IMR-90 (cell line): ENCODE measurements around the gene UBE2V1. TPM values are rescaled to one million over a fixed set of nuclear protein-coding genes. Genes with fewer than 3 reads are reported as not detected.

Experiments
- ATAC-seq: fragments of 200-7000 bp; cut with Tn5 transposase; 2 replicates; pipeline ENCODE4 v1.9.1; 2020; ENCODE audit warnings: low read depth, mild to moderate bottlenecking, moderate library complexity
- BruUV-seq: library from RNA; stranded (reverse); fragments of 400-500 nt; replicated peaks from 2 replicates; lab custom pipeline; 2021; lab: Mats Ljungman, UMichigan
- CTCF ChIA-PET: fragments of 300-600 bp; formaldehyde crosslinking; extraction: SDS; loops from one replicate; lab custom pipeline; 2021; ENCODE audit warnings: antibody characterized with exemption; lab: Yijun Ruan, JAX
- POLR2A ChIA-PET: fragments of 300-600 bp; sonication (Branson Sonifier 250); formaldehyde crosslinking; loops from one replicate; lab custom pipeline; 2022; ENCODE audit warnings: antibody characterized with exemption; ENCODE audit not compliant: unreplicated experiment; lab: Charles Lee
- DNase-seq: peaks from one replicate; pipeline ENCODE4 v3.0.0; 2013
- H2AFZ ChIP-seq: replicated peaks from 2 replicates; pipeline ENCODE3; 2013; ENCODE audit warnings: low read length, mild to moderate bottlenecking; ENCODE audit not compliant: poor library complexity
- H2AK5ac ChIP-seq: 2 replicates; pipeline ENCODE4 v1.6.1; 2013; ENCODE audit warnings: low read depth, low read length, inconsistent platforms
- H2AK9ac ChIP-seq: replicated peaks from 2 replicates; pipeline ENCODE3; 2013; ENCODE audit warnings: mild to moderate bottlenecking, low read depth, low read length, moderate library complexity; ENCODE audit not compliant: poor library complexity
- H2BK120ac ChIP-seq: 2 replicates; pipeline ENCODE4 v1.6.1; 2013; ENCODE audit warnings: low read depth, low read length, inconsistent platforms
- H2BK15ac ChIP-seq: 3 replicates; pipeline ENCODE4 v1.6.1; 2013; ENCODE audit warnings: low read depth, low read length, inconsistent platforms
- H2BK20ac ChIP-seq: 2 replicates; pipeline ENCODE4 v1.6.1; 2013; ENCODE audit warnings: low read depth, mild to moderate bottlenecking, inconsistent platforms, low read length, moderate library complexity
- H2BK5ac ChIP-seq: 2 replicates; pipeline ENCODE4 v1.6.1; 2013; ENCODE audit warnings: mild to moderate bottlenecking, low read depth, low read length, inconsistent platforms; ENCODE audit not compliant: poor library complexity, severe bottlenecking
- H3K14ac ChIP-seq: replicated peaks from 2 replicates; pipeline ENCODE4 v1.6.1; 2013; ENCODE audit warnings: low read depth, low read length, inconsistent platforms
- H3K18ac ChIP-seq: 2 replicates; pipeline ENCODE4 v1.6.1; 2013; ENCODE audit warnings: low read depth, low read length, control low read depth
- H3K23ac ChIP-seq: 2 replicates; pipeline ENCODE4 v1.6.1; 2013; ENCODE audit warnings: low read depth, low read length, inconsistent platforms
- H3K27ac ChIP-seq: 2 replicates; pipeline ENCODE4 v1.5.1; 2013; ENCODE audit warnings: mild to moderate bottlenecking, control low read depth, low read length; ENCODE audit not compliant: insufficient read depth
- H3K27me3 ChIP-seq: 2 replicates; pipeline ENCODE4 v1.6.1; 2013; ENCODE audit warnings: low read length; ENCODE audit not compliant: control insufficient read depth, insufficient read depth
- H3K36me3 ChIP-seq: 2 replicates; pipeline ENCODE4 v1.6.1; 2013; ENCODE audit warnings: low read length, mixed read lengths; ENCODE audit not compliant: control insufficient read depth, insufficient read depth
- H3K4ac ChIP-seq: 2 replicates; pipeline ENCODE4 v1.6.1; 2013; ENCODE audit warnings: low read depth, low read length, inconsistent platforms
- H3K4me1 ChIP-seq: 2 replicates; pipeline ENCODE4 v1.6.1; 2013; ENCODE audit warnings: low read length, mixed read lengths; ENCODE audit not compliant: control insufficient read depth, insufficient read depth
- H3K4me2 ChIP-seq: 2 replicates; pipeline ENCODE4 v1.6.1; 2013; ENCODE audit warnings: low read depth, mild to moderate bottlenecking, control low read depth, low read length, moderate library complexity
- H3K4me3 ChIP-seq: 2 replicates; pipeline ENCODE4 v1.5.1; 2013; ENCODE audit warnings: low read depth, mild to moderate bottlenecking, control low read depth, low read length, moderate library complexity; ENCODE audit not compliant: insufficient read depth
- H3K56ac ChIP-seq: 2 replicates; pipeline ENCODE4 v1.6.1; 2013; ENCODE audit warnings: low read length, inconsistent platforms; ENCODE audit not compliant: insufficient read depth; ENCODE audit errors: extremely low read depth
- H3K79me1 ChIP-seq, 2 experiments: 2 replicates each; pipeline ENCODE4 v1.6.1; 2013; ENCODE audit warnings: low read length in 2 of 2, inconsistent platforms in 1 of 2, low read depth in 1 of 2
- H3K9ac ChIP-seq: 2 replicates; pipeline ENCODE4 v1.6.1; 2013; ENCODE audit warnings: low read depth, low read length, control low read depth
- H3K9me1 ChIP-seq: 2 replicates; pipeline ENCODE4 v1.6.1; 2013; ENCODE audit warnings: low read length, inconsistent platforms; ENCODE audit not compliant: insufficient read depth
- H3K9me3 ChIP-seq: 2 replicates; pipeline ENCODE4 v1.6.1; 2013; ENCODE audit warnings: low read length; ENCODE audit not compliant: control insufficient read depth, insufficient read depth
- H4K20me1 ChIP-seq: 2 replicates; pipeline ENCODE4 v1.6.1; 2013; ENCODE audit warnings: low read length, inconsistent platforms; ENCODE audit not compliant: insufficient read depth
- H4K5ac ChIP-seq: 2 replicates; pipeline ENCODE4 v1.6.1; 2013; ENCODE audit warnings: mild to moderate bottlenecking, low read depth, low read length, control low read depth
- H4K8ac ChIP-seq, 2 experiments: 2 replicates each; pipeline ENCODE4 v1.6.1; 2013; ENCODE audit warnings: low read depth in 2 of 2, low read length in 2 of 2, control low read depth in 1 of 2, inconsistent platforms in 1 of 2
- H4K91ac ChIP-seq: 2 replicates; pipeline ENCODE4 v1.6.1; 2013; ENCODE audit warnings: low read depth, low read length, inconsistent platforms; ENCODE audit not compliant: insufficient read depth
- BHLHE40 ChIP-seq: fragments of 150-350 bp; IDR thresholded peaks from 2 replicates; pipeline ENCODE4 v1.6.1; 2016; ENCODE audit warnings: mild to moderate bottlenecking, low read depth, low read length
- CHD1 ChIP-seq: IDR thresholded peaks from 2 replicates; pipeline ENCODE4 v1.6.1; 2012; ENCODE audit warnings: low read depth, low read length, improper control_type of control experiment
- MAZ ChIP-seq: IDR thresholded peaks from 2 replicates; pipeline ENCODE4 v1.6.1; 2012; ENCODE audit warnings: low read depth, mild to moderate bottlenecking, low read length, improper control_type of control experiment, moderate library complexity, borderline replicate concordance
- MXI1 ChIP-seq: IDR thresholded peaks from 2 replicates; pipeline ENCODE4 v1.6.1; 2012; ENCODE audit warnings: low read depth, mild to moderate bottlenecking, low read length, moderate library complexity, borderline replicate concordance
- RAD21 ChIP-seq: IDR thresholded peaks from 2 replicates; pipeline ENCODE4 v1.6.1; 2012; ENCODE audit warnings: low read length, improper control_type of control experiment
- RCOR1 ChIP-seq: IDR thresholded peaks from 2 replicates; pipeline ENCODE4 v1.6.1; 2012; ENCODE audit warnings: mild to moderate bottlenecking, low read length, improper control_type of control experiment; ENCODE audit not compliant: insufficient replicate concordance
- RFX5 ChIP-seq: IDR thresholded peaks from 2 replicates; pipeline ENCODE4 v1.8.0; 2012; ENCODE audit warnings: low read depth, mild to moderate bottlenecking, low read length, moderate library complexity
- SMC3 ChIP-seq: fragments of 150-350 bp; IDR thresholded peaks from 2 replicates; pipeline ENCODE4 v1.6.1; 2016; ENCODE audit warnings: low read depth, mild to moderate bottlenecking, antibody characterized with exemption, low read length, moderate library complexity
- WGBS, 2 experiments: methylation state at CpG; one replicate each; pipeline versions ENCODE4 v1.1.5 to v1.1.7; 2013; ENCODE audit warnings: missing lambda C conversion rate in 2 of 2; ENCODE audit not compliant: insufficient read length in 1 of 2; ENCODE audit errors: extremely low coverage in 2 of 2; 5-methylcytosine and 5-hydroxymethylcytosine counted together
- dilution Hi-C: fragments of 300-500 bp; cut with HindIII; formaldehyde crosslinking; loops from one replicate; pipeline ENCODE4 v1.14.3; 2018; ENCODE audit warnings: low sequenced_read_pairs; ENCODE audit not compliant: unreplicated experiment
- in situ Hi-C: fragments of 300-500 bp; cut with MboI; formaldehyde crosslinking; loops from 3 replicates; pipeline ENCODE4 v1.14.3; 2019; ENCODE audit warnings: low sequenced_read_pairs, inconsistent platforms, mixed read lengths
- intact Hi-C: fragments of 100-400 bp; cut with micrococcal nuclease; formaldehyde crosslinking; loops from 2 replicates; pipeline ENCODE4 v1.10.0; 2022
- polyA plus RNA-seq, 3 experiments: library from polyadenylated mRNA; depleted of rRNA; stranded (reverse); fragments of >200 nt; gene quantifications; 2 replicates each; pipeline ENCODE4 v1.2.3, GENCODE V29; 2012; ENCODE audit warnings: low replicate concordance in 1 of 3
- total RNA-seq: library from RNA; depleted of rRNA; stranded (reverse); fragments of >200 nt; gene quantifications from 2 replicates; pipeline ENCODE4 v1.2.3, GENCODE V29; 2012
- TF ChIP-seq, protein P1 (sequence below): fragments of 150-350 bp; IDR thresholded peaks from 2 replicates; pipeline ENCODE4 v1.6.1; 2016; ENCODE audit warnings: low read depth, mild to moderate bottlenecking, low read length, moderate library complexity, borderline replicate concordance
- TF ChIP-seq, protein P2 (sequence below): fragments of 150-350 bp; IDR thresholded peaks from 2 replicates; pipeline ENCODE4 v1.6.1; 2017; ENCODE audit warnings: mild to moderate bottlenecking, antibody characterized with exemption, low read length, low read depth

Gene UBE2V1
- total and polyA plus RNA-seq, 2 of the 4 experiments (the other 2 are of a cell fraction): 20.1 to 138 TPM

DNA sequence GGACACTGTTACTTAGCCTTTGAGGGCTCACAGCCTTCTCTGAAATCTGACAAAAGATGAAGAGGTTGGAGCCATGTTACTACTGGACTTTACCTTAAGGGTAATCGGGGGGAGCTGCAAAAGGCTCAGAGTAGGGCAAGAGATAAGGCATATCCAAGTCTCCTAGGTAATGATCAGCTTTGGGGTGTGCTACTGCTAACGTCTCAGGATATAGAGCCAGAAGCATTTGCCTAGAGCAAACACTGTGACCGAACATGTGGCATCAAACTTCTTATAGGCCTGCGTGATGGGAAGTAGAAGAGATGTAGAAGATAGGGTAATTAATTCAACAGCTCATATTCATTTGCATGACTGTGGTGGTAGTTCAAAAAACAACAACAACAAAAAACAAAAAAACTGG, 11.1 kb downstream of the UBE2V1 start:
- intact Hi-C loops: no loop called here

More for the DNA sequence above, 11.1 kb downstream of the UBE2V1 start:
- Histone ChIP-seq H3K23ac (peak overlapping the region; percentile 65), H2AFZ (no peak overlapping the region), H3K14ac (peak overlapping the region; percentile 42; the same call in 1 of the 2 replicates), H2AK5ac (0 out of 2 replicates have a peak overlapping the region, but pooled peaks have one; percentile 1), H3K4me1 (peaks cover 26% of the 10 kb centered on the region), H3K4me3 (no peak overlapping the region), H3K4ac (no peak overlapping the region), H3K9me1 (peaks cover 26% of the 10 kb centered on the region), H4K20me1 (peaks cover 81% of the 10 kb centered on the region), H3K9me3 (no peaks in the 10 kb centered on the region), H4K5ac (no peak overlapping the region), H3K27ac (peak overlapping the region; percentile 5; the same call in 1 of the 2 replicates), H2BK5ac (no peak overlapping the region), H3K18ac (no peak overlapping the region), H3K9ac (no peak overlapping the region), H2BK120ac (no peak overlapping the region), H3K56ac (no peak overlapping the region), H3K36me3 (peaks cover 6% of the 10 kb centered on the region), H2BK15ac (no peak overlapping the region), H4K91ac (no peak overlapping the region), H4K8ac (no peak overlapping the region), H2BK20ac (no peak overlapping the region), H3K79me1 (peaks cover 5 to 62% of the 10 kb centered on the region in 2 experiments), H3K27me3 (no peaks in the 10 kb centered on the region), H3K4me2 (no peak overlapping the region), H2AK9ac (no peak overlapping the region)
- ATAC-seq: no peak
- dilution Hi-C loops (no loop called here), in situ Hi-C loops (no loop called here)
- CTCF ChIA-PET: interaction anchor here (0.9 kb wide), 1 partner anchor 30 kb away, joined by 3 read pairs; no protein-coding TSS in a partner anchor
- WGBS, 2 experiments: no CpG with 5 or more reads among the region's 4 CpGs
- TF ChIP-seq, protein P1, sequence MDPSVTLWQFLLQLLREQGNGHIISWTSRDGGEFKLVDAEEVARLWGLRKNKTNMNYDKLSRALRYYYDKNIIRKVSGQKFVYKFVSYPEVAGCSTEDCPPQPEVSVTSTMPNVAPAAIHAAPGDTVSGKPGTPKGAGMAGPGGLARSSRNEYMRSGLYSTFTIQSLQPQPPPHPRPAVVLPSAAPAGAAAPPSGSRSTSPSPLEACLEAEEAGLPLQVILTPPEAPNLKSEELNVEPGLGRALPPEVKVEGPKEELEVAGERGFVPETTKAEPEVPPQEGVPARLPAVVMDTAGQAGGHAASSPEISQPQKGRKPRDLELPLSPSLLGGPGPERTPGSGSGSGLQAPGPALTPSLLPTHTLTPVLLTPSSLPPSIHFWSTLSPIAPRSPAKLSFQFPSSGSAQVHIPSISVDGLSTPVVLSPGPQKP: no peak
- TF ChIP-seq MXI1: no peak
- TF ChIP-seq CHD1: no peak
- no peak for TF ChIP-seq RFX5
- no peak for TF ChIP-seq RCOR1
- TF ChIP-seq RAD21: no peak
- TF ChIP-seq SMC3: no peak
- TF ChIP-seq, protein P2, sequence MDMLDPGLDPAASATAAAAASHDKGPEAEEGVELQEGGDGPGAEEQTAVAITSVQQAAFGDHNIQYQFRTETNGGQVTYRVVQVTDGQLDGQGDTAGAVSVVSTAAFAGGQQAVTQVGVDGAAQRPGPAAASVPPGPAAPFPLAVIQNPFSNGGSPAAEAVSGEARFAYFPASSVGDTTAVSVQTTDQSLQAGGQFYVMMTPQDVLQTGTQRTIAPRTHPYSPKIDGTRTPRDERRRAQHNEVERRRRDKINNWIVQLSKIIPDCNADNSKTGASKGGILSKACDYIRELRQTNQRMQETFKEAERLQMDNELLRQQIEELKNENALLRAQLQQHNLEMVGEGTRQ: no peak
- no peak for TF ChIP-seq MAZ
- no peak for TF ChIP-seq BHLHE40
- POLR2A ChIA-PET: no interaction called here
- BruUV-seq: no TSS peak
- DNase-seq: no peak
